Activated gamma-delta T cell (primary cell): ENCODE measurements around the gene CEP72.

Source experiments
- DNase-seq: peaks from one replicate; lab custom pipeline; 2025; lab: John Stamatoyannopoulos, UW

Gene CEP72

DNA sequence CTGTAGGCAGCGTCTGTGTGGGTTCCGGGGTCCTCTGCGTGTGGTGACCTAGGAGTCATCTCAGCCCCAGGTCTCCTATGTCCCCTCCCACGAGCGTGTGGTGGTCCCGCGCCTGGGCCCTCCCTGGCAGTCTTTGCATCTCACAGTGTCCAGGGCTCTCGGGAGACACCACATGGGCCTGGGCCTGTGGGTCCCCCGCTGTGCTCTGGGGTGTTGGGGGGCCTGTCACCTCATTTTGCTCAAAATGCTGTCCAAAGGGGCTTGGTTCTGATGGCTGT is 27.1 kb downstream of the CEP72 start:
- no peak for DNase-seq

DNA sequence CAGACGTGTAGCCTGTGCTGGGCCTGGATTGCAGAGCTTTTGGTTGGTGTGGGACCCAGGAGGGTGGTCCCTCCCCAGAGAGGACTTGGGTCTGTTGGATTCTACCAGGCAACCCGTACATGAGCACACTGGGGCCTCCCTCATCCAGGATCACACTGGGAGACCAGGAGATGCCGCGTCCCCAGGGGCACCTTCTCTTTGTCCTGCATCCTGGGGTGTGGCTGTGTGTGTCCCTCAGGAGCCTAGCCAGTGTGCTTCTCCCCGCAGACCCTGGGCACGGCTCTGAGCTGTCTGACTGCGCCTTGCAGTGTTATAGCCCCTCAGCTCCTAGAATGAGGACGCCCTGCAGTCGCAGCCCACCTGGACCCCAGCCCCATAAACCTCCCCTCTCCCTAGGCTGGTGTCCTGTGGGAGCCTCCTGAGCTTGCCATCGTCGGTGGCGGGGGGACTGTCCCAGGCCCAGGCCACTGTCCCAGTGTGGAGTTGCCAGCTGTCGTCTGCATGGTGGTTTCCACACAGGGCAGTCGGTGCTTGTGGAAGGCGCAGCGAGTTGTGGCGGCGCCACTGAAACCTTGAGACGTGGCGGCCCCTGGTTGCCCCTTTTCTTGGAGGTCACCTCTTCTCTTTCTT is 27.6 kb downstream of the CEP72 start:
- no peak for DNase-seq

DNA sequence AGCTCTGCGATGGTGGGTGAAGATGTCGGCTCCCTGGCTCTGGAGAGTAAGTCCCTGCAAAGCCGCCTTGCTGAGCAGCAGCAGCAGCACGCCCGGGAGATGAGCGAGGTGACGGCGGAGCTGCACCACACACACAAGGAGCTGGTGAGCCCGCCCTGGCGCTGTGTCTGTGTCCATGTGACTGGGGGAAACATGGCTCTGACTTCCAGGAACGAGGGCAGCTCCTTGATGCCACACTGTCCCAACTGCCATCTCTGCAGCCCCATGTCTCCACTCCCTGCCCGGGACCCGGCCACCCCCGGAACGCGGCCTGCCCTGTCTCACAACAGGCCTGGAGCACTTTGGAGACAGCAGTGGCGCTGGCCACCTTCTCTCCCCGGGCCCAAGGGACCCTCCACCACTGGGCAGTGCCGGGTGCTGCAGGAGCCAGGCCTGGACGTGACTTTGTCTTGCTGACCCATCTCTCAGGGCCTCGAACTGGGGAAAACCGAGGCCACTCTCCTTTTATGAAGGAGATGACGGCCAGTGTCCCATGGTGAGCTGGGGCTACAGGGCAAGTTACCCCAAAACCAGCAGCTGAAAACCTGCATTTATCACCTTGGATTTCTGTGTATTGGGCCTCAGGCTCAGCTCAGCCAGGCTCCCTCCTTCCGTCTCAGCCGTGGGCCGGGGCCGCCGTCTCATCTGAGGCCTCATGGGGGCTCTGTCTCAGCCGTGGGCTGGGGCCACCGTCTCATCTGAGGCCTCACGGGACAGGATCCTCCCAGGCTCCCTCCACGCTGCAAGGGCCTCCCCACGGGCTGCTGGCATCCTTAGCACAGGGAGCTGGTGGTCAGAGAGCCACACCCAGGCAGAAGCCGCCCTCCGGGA is 28.6 kb downstream of the CEP72 start:
- no peak for DNase-seq

DNA sequence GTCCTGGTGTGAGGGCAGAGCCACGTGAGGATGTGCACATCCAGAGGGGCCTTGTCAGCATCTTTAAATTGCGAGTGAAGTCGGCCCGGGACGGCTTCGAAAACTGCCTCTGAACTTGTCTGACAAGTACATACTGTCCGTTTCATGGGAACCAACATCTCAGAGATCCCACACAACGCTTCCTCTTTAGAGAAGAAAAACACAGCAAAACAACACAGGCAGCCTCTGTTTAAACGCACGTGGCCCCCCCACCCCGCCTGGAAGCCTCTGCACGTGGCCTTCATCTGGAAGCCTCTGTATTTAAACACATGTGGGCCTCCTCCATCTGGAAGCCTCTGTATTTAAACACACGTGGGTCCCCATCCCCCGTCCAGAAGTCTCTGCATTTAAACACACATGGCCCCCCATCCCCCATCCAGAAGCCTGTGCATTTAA is 29.2 kb downstream of the CEP72 start:
- no peak for DNase-seq

DNA sequence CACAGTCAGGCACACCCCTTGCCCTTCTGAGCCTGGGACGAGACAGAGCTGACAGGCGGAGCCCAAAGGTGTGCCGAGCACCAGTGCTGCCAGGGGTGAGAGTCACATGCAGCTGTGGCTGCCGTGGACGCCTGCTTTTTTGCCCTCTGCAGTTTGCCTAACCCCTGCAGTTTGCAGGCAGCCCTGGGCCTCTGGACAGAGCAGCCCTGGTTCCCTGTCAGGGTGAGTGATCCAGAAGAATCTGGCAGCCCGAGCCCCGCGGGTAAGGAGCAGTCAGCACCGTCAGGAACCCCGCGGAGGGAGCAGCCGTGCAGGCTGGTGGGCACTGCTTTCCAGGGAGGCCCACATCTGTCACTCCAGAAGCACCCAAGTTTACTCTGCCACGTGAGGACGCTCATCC is 30.3 kb downstream of the CEP72 start:
- no peak for DNase-seq

DNA sequence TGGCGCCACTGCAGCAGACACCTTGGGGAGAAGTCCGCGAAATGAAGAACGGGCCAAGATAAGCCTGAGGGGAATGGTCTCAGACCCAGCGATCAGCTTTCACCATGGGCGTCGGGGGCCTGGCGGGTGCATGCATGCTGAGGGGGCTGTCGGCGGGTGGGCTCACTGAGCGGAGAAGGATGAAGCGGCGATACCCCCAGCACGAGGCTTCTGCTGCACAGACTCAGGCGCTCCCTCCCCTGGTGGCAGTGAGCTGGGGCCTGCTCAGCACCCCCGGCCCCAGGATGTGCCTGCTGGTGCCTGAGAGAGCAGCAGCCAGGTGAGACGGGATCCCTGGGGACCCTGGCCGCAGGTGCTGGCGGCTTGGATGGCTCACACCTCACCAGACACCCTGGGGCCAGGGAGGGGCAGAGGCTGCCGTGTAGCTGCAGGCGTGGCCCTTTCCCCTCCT is 31.2 kb downstream of the CEP72 start:
- DNase-seq: no peak

DNA sequence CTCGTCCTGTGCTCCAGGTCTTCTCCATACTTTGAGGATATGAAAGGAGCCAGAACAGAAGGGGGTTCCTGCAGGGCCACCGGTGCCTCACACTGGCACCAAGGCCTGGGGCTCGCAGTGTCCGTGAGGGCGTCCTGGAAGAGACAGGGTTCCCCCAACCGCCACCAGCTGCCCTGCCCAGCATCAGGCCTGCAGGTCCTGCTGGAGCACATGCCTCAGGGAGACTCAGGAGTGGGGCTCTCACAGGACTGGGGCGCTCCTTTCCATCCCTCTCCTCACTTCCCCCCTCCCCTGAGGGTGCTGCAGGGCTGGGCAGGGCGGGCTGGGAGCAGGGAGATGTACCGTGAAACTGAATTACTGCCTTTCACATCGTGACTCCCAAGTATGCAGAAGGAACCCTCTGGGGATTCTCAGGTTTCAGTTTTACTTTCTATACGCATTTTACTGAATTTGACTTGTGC is 31.7 kb downstream of the CEP72 start:
- no peak for DNase-seq

DNA sequence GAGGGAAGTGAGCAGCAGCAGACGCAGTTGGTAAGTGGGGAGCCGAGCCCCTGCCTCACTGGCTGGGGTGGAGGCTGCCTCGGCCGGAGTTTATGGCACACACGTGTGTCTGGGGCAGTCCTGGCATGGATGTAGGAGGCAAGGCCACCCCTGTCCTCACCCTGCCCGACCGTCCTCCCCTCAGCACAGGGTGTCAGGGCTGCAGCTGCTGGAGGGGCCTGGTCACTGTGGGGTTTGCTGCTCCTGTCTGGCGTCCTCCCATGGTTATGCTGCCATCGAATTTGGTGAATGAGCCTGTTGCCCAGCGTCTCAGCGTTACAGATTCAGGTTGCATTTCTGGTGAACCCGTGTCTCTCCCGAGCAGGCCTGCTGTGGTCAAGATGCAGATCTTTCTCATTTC is 32.4 kb downstream of the CEP72 start:
- no peak for DNase-seq

DNA sequence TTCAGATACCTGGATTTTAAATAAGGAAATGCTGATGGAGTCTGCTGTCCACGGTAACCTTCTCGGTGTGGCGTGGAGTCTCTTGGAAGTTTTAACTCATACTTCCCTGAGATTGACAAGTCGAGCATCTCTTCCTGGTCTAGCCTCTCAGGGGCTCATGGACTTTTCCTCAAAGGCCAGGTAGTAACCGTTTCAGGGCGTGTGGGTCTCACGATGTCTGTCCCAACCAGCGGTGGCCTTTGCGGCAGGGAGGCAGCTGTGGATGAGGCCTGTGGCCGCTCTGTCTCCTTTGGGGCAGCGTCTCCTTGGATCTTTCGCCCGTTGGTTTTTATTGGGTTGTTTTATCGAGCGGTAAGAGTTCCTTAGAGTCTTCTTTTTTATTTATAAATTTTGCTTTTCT is 32.8 kb downstream of the CEP72 start:
- DNase-seq: no peak

DNA sequence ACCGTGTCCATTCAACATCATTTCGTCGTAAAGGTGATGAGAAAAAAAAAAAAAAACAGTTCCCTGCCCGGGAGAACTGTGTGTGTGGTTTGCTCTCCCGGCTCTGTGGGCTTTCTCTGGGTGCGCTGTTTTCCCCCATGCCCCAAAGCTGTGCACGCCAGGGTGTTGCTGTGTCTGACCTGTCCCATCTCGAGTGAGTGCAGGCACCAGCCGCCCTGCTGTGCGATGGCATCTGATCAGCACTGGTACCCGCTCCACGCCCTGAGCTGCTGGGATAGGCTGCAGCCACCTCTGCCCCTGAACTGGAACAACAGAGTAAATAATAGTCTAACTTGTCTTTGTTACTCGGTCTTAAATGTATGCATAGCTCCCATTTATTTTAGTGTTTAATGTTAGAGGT is 33.3 kb downstream of the CEP72 start:
- no peak for DNase-seq

DNA sequence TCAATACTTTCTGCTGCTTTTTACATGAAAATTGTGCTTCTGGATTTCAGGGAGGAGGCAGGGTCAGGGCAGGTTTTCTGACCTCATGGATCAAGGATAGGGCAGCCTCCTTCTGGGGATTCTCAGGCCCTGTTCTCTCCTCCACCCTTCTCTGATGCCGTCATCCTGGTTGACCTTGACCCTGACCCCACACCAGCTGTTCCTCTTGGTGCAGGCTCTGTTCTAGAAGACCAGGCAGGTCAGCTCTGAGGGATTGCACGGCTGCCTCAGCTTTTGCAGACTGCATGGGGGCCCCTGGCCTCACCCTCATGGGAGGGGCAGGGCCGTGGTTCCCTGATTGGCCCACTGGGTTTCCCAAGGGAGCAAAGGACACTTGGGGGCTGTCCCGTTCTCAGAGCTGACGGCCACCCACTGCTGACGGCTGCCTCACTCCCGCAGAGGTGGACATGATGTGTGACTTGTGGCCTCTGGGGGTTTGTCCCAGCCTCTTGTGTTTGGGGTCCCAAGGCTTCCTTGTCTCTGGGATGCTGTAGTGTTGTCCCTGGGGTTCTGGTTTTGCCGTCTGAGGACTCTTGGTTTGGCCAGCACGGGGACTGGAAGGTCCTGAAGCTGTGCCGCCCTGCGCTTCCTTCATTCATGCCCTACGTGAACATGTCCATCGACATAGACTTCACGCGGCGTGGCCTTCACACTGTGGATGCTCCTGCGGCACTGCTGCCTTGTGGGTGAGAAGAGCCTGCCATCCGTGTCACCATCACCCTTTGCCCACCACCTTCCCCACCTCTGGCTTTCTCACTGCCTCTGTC is 34.5 kb downstream of the CEP72 start:
- no peak for DNase-seq

DNA sequence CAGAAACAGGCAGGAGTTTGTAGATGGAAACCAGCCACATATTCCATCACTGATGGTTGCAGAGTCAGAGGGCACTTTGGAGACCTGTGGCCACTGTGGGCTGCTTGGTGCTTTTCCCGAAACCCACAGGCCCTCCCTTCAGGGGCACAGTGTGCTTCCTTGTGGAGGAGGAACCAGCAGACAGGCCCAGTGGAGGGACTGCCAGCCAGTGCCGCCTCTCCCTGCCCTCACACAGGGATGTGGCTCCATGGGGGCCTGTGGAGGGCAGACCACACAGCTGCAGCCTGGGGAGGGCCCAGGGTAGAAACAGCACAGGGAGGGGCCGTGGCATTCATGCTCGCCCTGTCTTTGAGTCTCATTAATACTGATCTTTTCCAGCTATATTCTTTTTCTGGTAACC is 35.2 kb downstream of the CEP72 start:
- DNase-seq: no peak

DNA sequence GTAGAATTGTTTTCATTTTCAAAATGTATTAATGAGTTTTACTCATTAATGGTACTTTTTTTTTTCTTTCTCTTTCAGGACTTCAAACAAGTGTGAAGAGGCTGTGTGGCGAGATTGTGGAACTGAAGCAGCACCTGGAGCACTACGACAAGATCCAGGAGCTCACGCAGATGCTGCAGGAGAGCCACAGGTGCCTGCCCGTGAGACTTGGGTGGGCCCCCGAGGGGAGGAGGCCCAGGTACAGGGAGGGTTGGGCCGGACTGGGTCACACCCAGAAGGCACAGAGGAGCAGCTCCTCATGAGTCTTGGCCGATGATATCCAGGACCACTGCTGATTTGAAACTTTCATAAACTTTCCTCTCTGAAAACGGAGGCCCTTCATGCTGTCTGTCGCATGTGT is 35.6 kb downstream of the CEP72 start:
- no peak for DNase-seq

DNA sequence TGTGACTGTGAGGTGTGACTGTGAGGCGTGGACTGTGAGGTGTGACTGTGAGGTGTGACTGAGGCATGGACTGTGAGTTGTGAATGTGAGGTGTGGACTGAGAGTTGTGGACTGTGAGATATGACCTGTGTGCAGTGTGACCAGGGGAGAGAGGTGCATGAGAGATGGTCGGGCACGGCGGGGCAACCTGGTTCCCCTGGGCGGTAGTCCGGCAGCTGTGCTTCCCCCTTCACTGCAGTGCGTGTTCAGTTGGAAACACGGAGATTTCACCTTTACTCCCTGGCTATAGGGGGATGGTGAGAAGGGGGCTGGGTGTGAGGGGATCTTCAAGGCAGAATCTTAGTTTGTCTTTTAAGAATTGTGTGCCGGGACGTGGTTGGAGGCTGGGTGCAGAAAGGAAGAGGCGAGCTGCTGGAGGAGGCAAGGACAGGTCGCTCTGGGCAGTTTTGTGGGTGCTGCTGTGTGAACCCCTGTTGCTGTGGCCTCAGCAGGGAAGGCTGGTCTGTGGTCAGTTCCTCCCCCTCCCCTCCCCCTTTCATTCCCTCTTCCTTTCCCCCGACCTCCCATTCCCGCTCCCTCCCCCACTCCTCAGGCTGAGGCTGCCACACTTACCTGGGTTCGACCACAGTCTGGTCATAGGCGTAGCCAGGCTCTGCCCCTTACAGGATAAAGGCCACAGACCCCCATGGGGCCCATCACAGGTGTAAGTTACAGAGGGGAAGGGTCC is 39.3 kb downstream of the CEP72 start:
- DNase-seq: no peak

DNA sequence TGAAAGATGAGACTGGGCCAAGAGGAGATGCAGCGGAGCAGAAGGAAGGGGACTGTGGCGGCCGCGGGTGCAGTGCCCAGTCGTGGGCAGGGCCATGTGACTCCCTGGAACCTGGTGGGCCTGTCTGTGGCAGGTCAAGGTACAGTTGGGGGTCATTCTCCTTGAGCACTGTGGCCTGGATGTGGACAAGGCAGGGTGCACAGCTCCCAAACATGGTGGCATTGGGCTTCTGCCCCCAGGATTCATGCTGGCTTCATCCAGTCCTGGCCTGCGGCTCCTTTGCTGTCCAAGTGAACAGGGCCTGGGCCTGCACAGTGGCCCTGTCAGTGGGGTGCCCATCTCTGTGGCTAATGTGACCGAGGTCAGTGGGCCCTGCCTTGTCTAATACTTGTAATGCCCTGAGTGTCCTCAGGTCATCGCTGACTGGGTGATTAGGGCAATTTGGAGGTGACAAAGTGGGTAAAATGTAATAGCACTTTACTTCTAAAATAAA is 39.9 kb downstream of the CEP72 start:
- DNase-seq: no peak

DNA sequence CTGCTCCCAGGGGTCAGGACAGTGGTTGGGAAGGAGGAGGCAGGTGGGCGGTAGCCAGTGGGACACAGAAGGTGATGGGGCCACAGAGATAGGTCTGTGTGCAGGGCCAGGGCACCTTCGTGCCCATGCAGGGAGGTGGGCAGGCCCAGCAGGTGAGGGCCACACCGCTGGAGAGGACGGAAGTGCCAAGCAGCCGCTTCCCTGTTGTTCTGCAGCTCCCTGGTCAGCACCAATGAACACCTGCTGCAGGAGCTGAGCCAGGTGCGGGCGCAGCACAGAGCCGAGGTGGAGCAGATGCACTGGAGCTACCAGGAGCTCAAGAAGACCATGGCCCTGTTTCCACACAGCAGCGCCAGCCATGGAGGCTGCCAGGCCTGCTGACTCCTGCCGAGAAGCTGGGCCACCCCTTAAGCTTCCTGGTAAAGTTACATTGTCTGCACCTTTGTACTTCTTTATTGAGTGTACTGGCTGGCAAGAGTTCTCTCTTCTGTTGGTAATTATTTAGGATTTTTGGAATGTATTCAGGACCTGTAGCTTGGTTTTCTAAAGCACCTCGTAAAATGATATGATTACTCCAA is 40.7 kb downstream of the CEP72 start:
- DNase-seq: no peak

DNA sequence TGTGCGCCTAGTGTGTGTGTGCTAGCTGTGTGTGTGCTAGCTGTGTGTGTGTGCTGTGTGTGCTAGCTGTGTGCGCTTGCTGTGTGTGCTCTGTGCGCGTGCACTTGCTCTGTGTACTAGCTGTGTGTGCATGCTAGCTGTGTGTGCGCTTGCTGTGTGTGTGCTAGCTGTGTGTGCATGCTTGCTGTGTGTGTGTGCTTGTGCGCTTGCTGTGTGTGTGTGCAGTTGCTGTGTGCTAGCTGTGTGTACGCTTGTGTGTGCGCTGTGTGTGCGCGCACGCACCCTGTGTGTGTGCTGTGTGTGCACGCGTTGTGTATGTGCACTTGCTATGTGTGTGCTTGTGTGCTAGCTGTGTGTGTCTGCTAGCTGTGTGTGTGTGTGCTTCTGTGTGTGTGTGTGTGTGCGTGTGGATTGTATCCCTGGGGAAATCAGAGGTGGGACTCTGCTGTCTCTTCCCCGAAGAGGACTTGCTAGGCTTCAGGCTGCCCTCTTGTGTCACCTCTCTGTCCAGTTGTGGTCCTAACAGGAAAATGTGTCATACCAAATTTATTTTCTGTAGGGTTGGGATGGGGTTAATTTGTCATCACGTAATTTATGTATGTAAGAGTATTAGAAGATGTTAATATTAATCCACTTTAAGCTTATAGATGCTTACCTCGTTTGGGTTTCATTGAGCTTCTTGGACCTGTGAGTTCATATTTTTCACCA is 42.1 kb downstream of the CEP72 start:
- DNase-seq: no peak

DNA sequence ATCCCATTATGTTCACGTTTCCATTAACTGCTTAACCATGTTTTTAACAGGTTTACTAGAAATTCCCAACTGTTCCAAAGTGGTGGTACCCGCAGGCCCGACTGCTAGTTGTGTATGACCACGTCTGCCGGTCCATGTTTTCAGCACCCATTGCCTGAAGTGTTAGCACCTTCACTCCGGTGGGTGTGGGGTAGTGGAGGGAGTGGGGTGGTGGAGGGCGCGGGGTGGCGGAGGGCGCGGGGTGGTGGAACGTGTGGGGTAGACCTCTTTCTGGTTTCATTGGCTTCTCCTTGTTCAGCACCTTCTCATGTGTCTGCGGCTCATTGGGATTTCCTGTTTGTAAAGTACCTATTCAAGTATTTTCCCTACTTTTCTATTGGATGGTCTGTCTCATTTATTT is 43.3 kb downstream of the CEP72 start:
- DNase-seq: no peak

DNA sequence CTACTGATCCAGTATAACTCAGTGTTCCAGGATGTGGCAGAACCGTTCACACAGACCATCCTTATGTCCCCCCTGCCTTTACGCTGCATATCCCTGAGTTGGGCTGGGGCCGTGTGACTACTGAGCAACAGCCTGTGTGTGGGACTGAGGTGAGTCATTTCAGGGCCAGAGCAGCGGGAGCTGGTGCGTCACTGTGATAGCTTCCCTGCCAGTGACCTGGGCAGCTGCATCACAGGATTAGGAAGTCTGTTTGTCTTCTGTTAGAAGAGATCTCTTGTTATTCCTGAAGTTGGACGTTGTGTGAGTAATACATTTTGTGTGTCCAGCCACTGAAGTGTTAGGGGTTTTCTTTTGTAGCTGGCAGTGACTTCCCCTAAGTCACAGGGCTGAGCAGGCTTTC is 45.4 kb downstream of the CEP72 start:
- DNase-seq: no peak

DNA sequence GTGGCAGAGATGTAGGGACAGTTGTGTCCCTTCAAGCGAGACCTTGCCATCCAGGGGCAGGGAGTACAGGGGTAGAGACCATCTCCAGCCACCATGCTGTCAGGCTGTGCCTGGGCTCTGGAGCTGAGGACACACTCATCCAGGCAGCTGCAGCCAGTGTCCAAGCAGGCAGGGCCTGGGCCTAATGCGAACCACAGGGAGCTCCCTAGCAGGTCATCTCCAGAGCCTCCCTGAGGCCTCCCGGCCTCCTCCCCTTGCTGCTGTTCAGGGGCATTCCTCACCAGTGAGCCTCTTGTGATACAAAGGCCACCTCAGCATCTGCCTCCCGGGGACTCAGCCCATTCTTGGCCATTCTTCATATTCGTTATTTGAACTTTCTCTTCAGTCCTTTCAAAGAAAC is 46.0 kb downstream of the CEP72 start:
- DNase-seq: no peak
